Endothelial cell of umbilical vein (primary cell): ENCODE data around the gene GTSF1L. TPM values are rescaled to one million over a fixed set of nuclear protein-coding genes. Genes with fewer than 3 reads are reported as not detected.

Source experiments
- BruUV-seq: library from RNA; stranded (reverse); fragments of 400-500 nt; replicated peaks from 2 replicates; lab custom pipeline; 2021; lab: Mats Ljungman, UMichigan
- CTCF ChIA-PET: fragments of 300-600, 350-600 bp; sonication (Branson Sonifier 250); formaldehyde crosslinking; loops from one replicate; lab custom pipeline; 2021; ENCODE audit warnings: antibody characterized with exemption, inconsistent platforms; lab: Charles Lee
- POLR2A ChIA-PET: fragments of 300-600, 350-600 bp; sonication (Branson Sonifier 250); formaldehyde crosslinking; loops from one replicate; lab custom pipeline; 2021; ENCODE audit warnings: antibody characterized with exemption, inconsistent platforms; lab: Charles Lee
- DNase-seq: peaks from one replicate; pipeline ENCODE4 v3.0.0-alpha.2; 2011; ENCODE audit warnings: low read depth, low spot score
- FAIRE-seq: peaks from 2 replicates; lab custom pipeline; 2011; peaks lifted over from hg19 to GRCh38; lab: Jason Lieb, UNC
- H2AFZ ChIP-seq: 2 replicates; pipeline ENCODE4 v1.6.0; 2012; ENCODE audit warnings: low read depth, low read length, control low read depth, inconsistent platforms
- H3K27ac ChIP-seq: 2 replicates; pipeline ENCODE4 v1.5.1; 2011; ENCODE audit warnings: low read depth, mild to moderate bottlenecking, control low read depth, low read length, moderate library complexity; ENCODE audit not compliant: insufficient read depth
- H3K27me3 ChIP-seq, 2 experiments: 2 replicates each; pipeline versions ENCODE4 v1.6.0 to v1.6.1; 2011; ENCODE audit warnings: low read length in 2 of 2, mixed read lengths in 1 of 2; ENCODE audit not compliant: control insufficient read depth in 2 of 2, insufficient read depth in 2 of 2
- H3K36me3 ChIP-seq, 2 experiments: 2 replicates in 1 of 2; 3 replicates in 1 of 2; pipeline ENCODE4 v1.5.1; 2011; ENCODE audit warnings: low read length in 2 of 2, mild to moderate bottlenecking in 1 of 2, moderate library complexity in 1 of 2; ENCODE audit not compliant: control insufficient read depth in 2 of 2, insufficient read depth in 2 of 2; ENCODE audit errors: extremely low read depth in 1 of 2
- H3K4me1 ChIP-seq: 3 replicates; pipeline ENCODE4 v1.5.1; 2011; ENCODE audit warnings: mild to moderate bottlenecking, low read length; ENCODE audit not compliant: control insufficient read depth, insufficient read depth; ENCODE audit errors: extremely low read depth
- H3K4me2 ChIP-seq: 2 replicates; pipeline ENCODE4 v1.6.1; 2011; ENCODE audit warnings: low read length, control low read depth, mixed read lengths; ENCODE audit not compliant: insufficient read depth
- H3K4me3 ChIP-seq, 3 experiments: fragments of 200-600 bp in 1 of 3; sonication (generic), shearing (Covaris generic) in 1 of 3; replicated peaks in 1 of 3; 2 replicates each; pipeline ENCODE4 v1.5.1; 2011 to 2016; ENCODE audit warnings: control low read depth in 3 of 3, low read length in 3 of 3, mild to moderate bottlenecking in 2 of 3, inconsistent platforms in 1 of 3, low read depth in 1 of 3, moderate library complexity in 1 of 3; ENCODE audit not compliant: insufficient read depth in 1 of 3
- H3K79me2 ChIP-seq: 2 replicates; pipeline ENCODE4 v1.6.0; 2012; ENCODE audit warnings: low read length, inconsistent platforms; ENCODE audit not compliant: control insufficient read depth, insufficient read depth
- H3K9ac ChIP-seq: replicated peaks from 2 replicates; pipeline ENCODE3; 2011; ENCODE audit warnings: low read length, control low read depth; ENCODE audit not compliant: insufficient read depth; ENCODE audit errors: extremely low read depth
- H3K9me1 ChIP-seq: replicated peaks from 3 replicates; pipeline ENCODE4 v1.6.0; 2011; ENCODE audit warnings: mild to moderate bottlenecking, low read length; ENCODE audit not compliant: control insufficient read depth, insufficient read depth; ENCODE audit errors: extremely low read depth
- H3K9me3 ChIP-seq: replicated peaks from 2 replicates; pipeline ENCODE4 v1.5.1; 2012; ENCODE audit warnings: low read length, inconsistent platforms; ENCODE audit not compliant: control insufficient read depth, insufficient read depth
- H4K20me1 ChIP-seq: replicated peaks from 2 replicates; pipeline ENCODE3; 2011; ENCODE audit warnings: mild to moderate bottlenecking, low read length; ENCODE audit not compliant: control insufficient read depth, insufficient read depth; ENCODE audit errors: extremely low read depth
- CTCF ChIP-seq, 2 donors: IDR thresholded peaks; 1 replicate in 1 of 2; 2 replicates in 1 of 2; pipeline ENCODE4 v1.5.1; 2011; ENCODE audit warnings: low read length in 2 of 2, mild to moderate bottlenecking in 2 of 2, moderate library complexity in 2 of 2, control low read depth in 1 of 2, inconsistent platforms in 1 of 2, low read depth in 1 of 2; ENCODE audit not compliant: insufficient read depth in 1 of 2; ENCODE audit errors: extremely low read depth in 1 of 2
- EZH2 ChIP-seq: IDR thresholded peaks from 2 replicates; pipeline ENCODE4 v1.6.1; 2012; ENCODE audit warnings: borderline replicate concordance, low read depth, mild to moderate bottlenecking, moderate library complexity, low read length, inconsistent platforms; ENCODE audit not compliant: severe bottlenecking
- FOS ChIP-seq: IDR thresholded peaks from 2 replicates; pipeline ENCODE4 v1.6.1; 2011; ENCODE audit warnings: mild to moderate bottlenecking, low read length, moderate library complexity, borderline replicate concordance; ENCODE audit not compliant: insufficient read depth
- GATA2 ChIP-seq: IDR thresholded peaks from 2 replicates; pipeline ENCODE4 v1.7.0; 2011; ENCODE audit warnings: low read depth, mild to moderate bottlenecking, moderate library complexity, mixed read lengths, low read length; ENCODE audit not compliant: insufficient read length, insufficient read depth
- JUN ChIP-seq: IDR thresholded peaks from 2 replicates; pipeline ENCODE4 v1.6.1; 2011; ENCODE audit warnings: borderline replicate concordance, low read depth; ENCODE audit not compliant: insufficient read length, insufficient read depth
- MAX ChIP-seq: IDR thresholded peaks from 2 replicates; pipeline ENCODE4 v1.6.1; 2011; ENCODE audit not compliant: insufficient read depth, insufficient read length
- MYC ChIP-seq: IDR thresholded peaks from one replicate; pipeline ENCODE4 v1.6.1; 2011; ENCODE audit warnings: mild to moderate bottlenecking, low read depth, low read length
- POLR2A ChIP-seq: IDR thresholded peaks from 2 replicates; pipeline ENCODE4 v1.6.1; 2012; ENCODE audit warnings: low read depth, mild to moderate bottlenecking, control low read depth, low read length
- POLR2AphosphoS5 ChIP-seq: IDR thresholded peaks from 2 replicates; pipeline ENCODE4 v1.6.1; 2012; ENCODE audit warnings: low read depth, mild to moderate bottlenecking, control low read depth, low read length, moderate library complexity; ENCODE audit not compliant: insufficient read depth
- dilution Hi-C: fragments of 300-500 bp; cut with MboI; formaldehyde crosslinking; loops from one replicate; pipeline ENCODE4 v1.15.0; 2019; ENCODE audit warnings: low sequenced_read_pairs; ENCODE audit not compliant: extremely low pct_ligation_motif_present
- intact Hi-C: fragments of 100-400 bp; cut with micrococcal nuclease; formaldehyde crosslinking; loops from one replicate; pipeline ENCODE4 v1.10.0; 2022
- polyA plus RNA-seq, 4 experiments: library from polyadenylated mRNA; depleted of rRNA in 3 of 4; stranded (reverse) in 3 of 4; unstranded in 1 of 4; fragments of >200 nt; gene quantifications; 2 replicates each; pipeline versions ENCODE4 v1.2.1 to v1.2.3, GENCODE V29; 2011 to 2012; ENCODE audit warnings: missing spikeins in 1 of 4
- total RNA-seq: library from RNA; stranded (reverse); gene quantifications from 2 replicates; pipeline ENCODE4 v1.2.3, GENCODE V29; 2021

GTSF1L gene
- total and polyA plus RNA-seq, 2 donors (not counting 3 experiments of a cell fraction or from before 2014, with no cell fraction given): not detected

DNA sequence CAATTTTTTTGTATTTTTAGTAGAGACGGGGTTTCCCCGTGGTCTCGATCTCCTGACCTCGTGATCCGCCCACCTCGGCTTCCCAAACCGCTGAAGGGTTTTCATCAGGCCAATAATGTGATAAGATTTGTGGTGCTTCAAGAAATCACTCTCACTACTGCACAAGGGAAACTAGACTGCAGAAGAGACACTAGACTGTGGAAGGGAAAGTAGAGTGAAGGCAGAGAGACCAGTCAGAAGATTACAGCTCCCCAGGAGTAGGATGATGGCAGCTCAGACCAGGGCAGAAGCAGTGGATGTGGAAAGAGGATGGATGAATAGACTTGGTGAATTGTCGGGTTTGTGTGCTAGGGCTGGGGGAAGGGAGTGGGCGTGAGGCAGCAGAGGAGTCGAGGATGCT lies 48.0 kb upstream of the GTSF1L start:
- dilution Hi-C loops: loop anchor here (25.0 kb wide), 1 partner anchor 138 kb away; the partner anchor contains the start of gene TOX2

More for the DNA sequence above, 48.0 kb upstream of the GTSF1L start:
- H3K36me3 ChIP-seq: no peaks in the 10 kb centered on the region
- H3K27me3 ChIP-seq: peaks cover 0 to 2% of the 10 kb centered on the region in 2 experiments
- no peaks in the 10 kb centered on the region for H3K9me1 ChIP-seq
- FAIRE-seq (no peak), DNase-seq (no peak)
- H3K4me1 ChIP-seq: no peaks in the 10 kb centered on the region
- no peaks in the 10 kb centered on the region for H4K20me1 ChIP-seq
- no peaks in the 10 kb centered on the region for H3K79me2 ChIP-seq
- no peak overlapping the region for H3K27ac ChIP-seq
- no peak overlapping the region for H3K4me3 ChIP-seq
- no peak overlapping the region for H3K9ac ChIP-seq
- ChIA-PET CTCF (no interaction called here), POLR2A (no interaction called here)
- no TSS peak for BruUV-seq
- H2AFZ ChIP-seq: no peak overlapping the region
- peaks cover 2% of the 10 kb centered on the region for H3K9me3 ChIP-seq
- H3K4me2 ChIP-seq: no peak overlapping the region
- intact Hi-C loops: no loop called here
- TF ChIP-seq MYC (no peak), MAX (no peak), JUN (no peak), GATA2 (no peak), FOS (no peak), POLR2A (no peak), POLR2AphosphoS5 (no peak), CTCF (IDR thresholded peaks at IDR 0.05; ENCODE audit: extremely low read depth in 1 of 2, insufficient read depth in 1 of 2, low read depth in 1 of 2, low read length in 2 of 2) (no peak), EZH2 (no peak)
